H1 (cell line): ENCODE data around the gene LDLRAD4. TPM values are rescaled to one million over a fixed set of nuclear protein-coding genes. Genes with fewer than 3 reads are reported as not detected.

ENCODE experiments used
- CTCF ChIA-PET: fragments of 300-600 bp; sonication (Branson Sonifier 250); formaldehyde crosslinking; loops from one replicate; lab custom pipeline; 2021; ENCODE audit not compliant: partially characterized antibody; lab: Charles Lee
- POLR2A ChIA-PET: fragments of 300-600 bp; sonication (Branson Sonifier 250); formaldehyde crosslinking; loops from one replicate; lab custom pipeline; 2021; ENCODE audit warnings: inconsistent platforms; ENCODE audit not compliant: partially characterized antibody; lab: Charles Lee
- DNase-seq, 2 experiments: peaks; one replicate each; pipeline versions ENCODE4 v3.0.0 to v3.0.0-alpha.2; 2010 to 2022; ENCODE audit warnings: low spot score in 2 of 2, low read depth in 1 of 2, mixed read lengths in 1 of 2
- FAIRE-seq: peaks from 2 replicates; lab custom pipeline; 2011; peaks lifted over from hg19 to GRCh38; lab: Jason Lieb, UNC
- H2AFZ ChIP-seq: 2 replicates; pipeline ENCODE4 v1.8.1; 2012; ENCODE audit warnings: low read length, inconsistent platforms
- H2AK5ac ChIP-seq: 2 replicates; pipeline ENCODE4 v1.6.1; 2013; ENCODE audit warnings: low read depth, low read length
- H2BK120ac ChIP-seq: replicated peaks from 2 replicates; pipeline ENCODE3; 2013; ENCODE audit warnings: low read depth, low read length, inconsistent platforms
- H2BK12ac ChIP-seq: 2 replicates; pipeline ENCODE4 v1.6.1; 2013; ENCODE audit warnings: low read depth, low read length
- H2BK15ac ChIP-seq: 2 replicates; pipeline ENCODE4 v1.6.1; 2013; ENCODE audit warnings: low read length
- H2BK20ac ChIP-seq: 2 replicates; pipeline ENCODE4 v1.6.1; 2013; ENCODE audit warnings: low read length
- H2BK5ac ChIP-seq: 2 replicates; pipeline ENCODE4 v1.6.1; 2013; ENCODE audit warnings: low read depth, low read length
- H3K14ac ChIP-seq: 2 replicates; pipeline ENCODE4 v1.6.1; 2013; ENCODE audit warnings: inconsistent platforms; ENCODE audit not compliant: insufficient read length
- H3K18ac ChIP-seq: 2 replicates; pipeline ENCODE4 v1.6.1; 2013; ENCODE audit warnings: low read length; ENCODE audit errors: extremely low read depth
- H3K23ac ChIP-seq: 2 replicates; pipeline ENCODE4 v1.6.1; 2013; ENCODE audit warnings: inconsistent platforms; ENCODE audit not compliant: insufficient read length
- H3K23me2 ChIP-seq: 2 replicates; pipeline ENCODE4 v1.6.1; 2013; ENCODE audit warnings: low read depth, low read length
- H3K27ac ChIP-seq: 2 replicates; pipeline ENCODE4 v1.6.1; 2011; ENCODE audit warnings: low read depth, low read length, inconsistent platforms
- H3K27me3 ChIP-seq, 4 experiments: replicated peaks in 1 of 4; 1 replicate in 1 of 4; 2 replicates in 3 of 4; pipeline versions ENCODE4 v1.6.1 to v1.8.1; 2011 to 2013; ENCODE audit warnings: low read length in 3 of 4, mild to moderate bottlenecking in 3 of 4, inconsistent platforms in 2 of 4, mixed read lengths in 2 of 4, moderate library complexity in 1 of 4; ENCODE audit not compliant: control insufficient read depth in 3 of 4, insufficient read depth in 3 of 4; ENCODE audit errors: extremely low read depth in 1 of 4
- H3K36me3 ChIP-seq, 4 experiments: 2 replicates each; pipeline versions ENCODE4 v1.6.1 to v1.8.1; 2011 to 2013; ENCODE audit warnings: mild to moderate bottlenecking in 4 of 4, low read length in 3 of 4, moderate library complexity in 2 of 4, control low read depth in 1 of 4, inconsistent platforms in 1 of 4; ENCODE audit not compliant: insufficient read depth in 4 of 4, control insufficient read depth in 2 of 4
- H3K4ac ChIP-seq: replicated peaks from 2 replicates; pipeline ENCODE3; 2013; ENCODE audit warnings: low read length, low read depth, mixed read lengths, inconsistent platforms; ENCODE audit not compliant: insufficient read length
- H3K4me1 ChIP-seq, 4 experiments: replicated peaks in 1 of 4; 1 replicate in 1 of 4; 2 replicates in 3 of 4; pipeline versions ENCODE4 v1.6.1 to v1.8.1; 2011 to 2013; ENCODE audit warnings: low read length in 3 of 4, inconsistent platforms in 2 of 4, mixed read lengths in 1 of 4; ENCODE audit not compliant: insufficient read depth in 4 of 4, control insufficient read depth in 3 of 4
- H3K4me2 ChIP-seq, 2 experiments: 2 replicates each; pipeline versions ENCODE4 v1.6.1 to v1.8.1; 2011 to 2013; ENCODE audit warnings: low read depth in 2 of 2, low read length in 2 of 2, control low read depth in 1 of 2, inconsistent platforms in 1 of 2, mild to moderate bottlenecking in 1 of 2; ENCODE audit not compliant: insufficient read depth in 1 of 2
- H3K4me3 ChIP-seq, 4 experiments: fragments of 200-600, 300-600 bp in 1 of 4; sonication (generic), shearing (Covaris generic), sonication (Bioruptor Twin) in 1 of 4; 2 replicates each; pipeline versions ENCODE4 v1.5.1 to v1.8.1; 2011 to 2016; ENCODE audit warnings: low read length in 4 of 4, low read depth in 3 of 4, control low read depth in 2 of 4, inconsistent platforms in 2 of 4, mild to moderate bottlenecking in 2 of 4, mixed read lengths in 1 of 4, moderate library complexity in 1 of 4; ENCODE audit not compliant: insufficient read depth in 2 of 4; ENCODE audit errors: extremely low read depth in 1 of 4
- H3K56ac ChIP-seq: replicated peaks from 2 replicates; pipeline ENCODE3; 2013; ENCODE audit warnings: low read depth, mild to moderate bottlenecking, mixed read lengths, low read length, inconsistent platforms; ENCODE audit not compliant: insufficient read length
- H3K79me1 ChIP-seq: 2 replicates; pipeline ENCODE4 v1.6.1; 2013; ENCODE audit warnings: low read depth, low read length, control low read depth
- H3K79me2 ChIP-seq, 2 experiments: 2 replicates each; pipeline versions ENCODE4 v1.6.1 to v1.8.1; 2012 to 2013; ENCODE audit warnings: low read length in 2 of 2, mild to moderate bottlenecking in 2 of 2, inconsistent platforms in 1 of 2; ENCODE audit not compliant: insufficient read depth in 2 of 2, control insufficient read depth in 1 of 2
- H3K9ac ChIP-seq, 4 experiments: replicated peaks in 1 of 4; 1 replicate in 1 of 4; 2 replicates in 3 of 4; pipeline versions ENCODE4 v1.6.1 to v1.8.1; 2011 to 2013; ENCODE audit warnings: low read depth in 3 of 4, low read length in 3 of 4, control low read depth in 2 of 4, mild to moderate bottlenecking in 2 of 4, moderate library complexity in 2 of 4, inconsistent platforms in 1 of 4; ENCODE audit errors: extremely low read depth in 1 of 4
- H3K9me3 ChIP-seq, 2 experiments: 2 replicates each; pipeline versions ENCODE4 v1.6.1 to v1.8.1; 2012 to 2013; ENCODE audit warnings: mild to moderate bottlenecking in 2 of 2, moderate library complexity in 2 of 2, control low read depth in 1 of 2, inconsistent platforms in 1 of 2, low read depth in 1 of 2, low read length in 1 of 2, mixed read lengths in 1 of 2; ENCODE audit not compliant: insufficient read depth in 2 of 2
- H4K20me1 ChIP-seq, 2 experiments: replicated peaks in 1 of 2; 2 replicates each; pipeline versions ENCODE3 to v1.8.1; 2011 to 2013; ENCODE audit warnings: inconsistent platforms in 2 of 2, low read length in 2 of 2, mild to moderate bottlenecking in 1 of 2; ENCODE audit not compliant: insufficient read depth in 2 of 2, control insufficient read depth in 1 of 2
- H4K5ac ChIP-seq: 2 replicates; pipeline ENCODE4 v1.6.1; 2013; ENCODE audit warnings: low read length, low read depth, mixed read lengths, inconsistent platforms; ENCODE audit not compliant: insufficient read length
- H4K8ac ChIP-seq: 2 replicates; pipeline ENCODE4 v1.8.0; 2013; ENCODE audit warnings: mild to moderate bottlenecking, moderate library complexity, low read length, inconsistent platforms; ENCODE audit not compliant: insufficient read depth; ENCODE audit errors: extremely low read depth
- H4K91ac ChIP-seq: replicated peaks from 2 replicates; pipeline ENCODE3; 2013; ENCODE audit warnings: low read length, mixed read lengths, inconsistent platforms; ENCODE audit not compliant: insufficient read length
- KDM4A ChIP-seq: IDR thresholded peaks from one replicate; pipeline ENCODE4 v1.7.1; 2012; ENCODE audit warnings: low read depth, mild to moderate bottlenecking, moderate library complexity, low read length, inconsistent platforms; ENCODE audit not compliant: severe bottlenecking
- POLR2A ChIP-seq, 2 experiments: IDR thresholded peaks; 1 replicate in 1 of 2; 2 replicates in 1 of 2; pipeline ENCODE4 v1.6.1; 2011; ENCODE audit warnings: low read depth in 2 of 2, low read length in 2 of 2, mild to moderate bottlenecking in 2 of 2; ENCODE audit errors: control extremely low read depth in 1 of 2
- TEAD4 ChIP-seq: IDR thresholded peaks from 2 replicates; pipeline ENCODE4 v1.6.1; 2012; ENCODE audit warnings: low read depth, low read length, inconsistent platforms, mixed read lengths
- WGBS, 2 experiments: shearing (Covaris generic) in 1 of 2; methylation state at CpG; one replicate each; pipeline versions ENCODE4 v1.1.6 to v1.1.7; 2013 to 2015; ENCODE audit warnings: low lambda C conversion rate in 2 of 2, mixed read lengths in 2 of 2, inconsistent platforms in 1 of 2, low coverage in 1 of 2, missing lambda C conversion rate in 1 of 2; ENCODE audit not compliant: insufficient replicate concordance in 2 of 2, insufficient coverage in 1 of 2, insufficient read length in 1 of 2; ENCODE audit errors: extremely low coverage in 1 of 2, missing lambda C conversion rate in 1 of 2; 5-methylcytosine and 5-hydroxymethylcytosine counted together
- polyA plus RNA-seq, 7 experiments: library from polyadenylated mRNA; depleted of rRNA in 3 of 7; stranded (reverse) in 5 of 7; unstranded in 2 of 7; fragments of >200 nt in 5 of 7; fragments of 200-250 nt in 2 of 7; gene quantifications; 1 replicate in 5 of 7; 2 replicates in 1 of 7; 4 replicates in 1 of 7; pipeline versions ENCODE4 v1.2.1 to v1.2.3, GENCODE V29; 2011 to 2013; ENCODE audit warnings: missing spikeins in 2 of 7, mixed read lengths in 2 of 7
- total RNA-seq: library from RNA; stranded (reverse); fragmentation: NEBNext Ultra II Directional; extraction: Animal tissue kit (Norgen Biotek cat#: 25700); gene quantifications from 2 replicates; pipeline ENCODE4 v1.2.1, GENCODE V29; 2021

LDLRAD4 gene
- total and polyA plus RNA-seq, 2 of the 8 experiments (the other 6 are each of a cell fraction or from before 2014, with no cell fraction given), result 0.77 to 1.4 TPM

- CTCF ChIA-PET, result no interaction called here
- Histone ChIP-seq H3K14ac (no peak overlapping the region), H3K4me1 (peaks cover 3 to 10% (median 6%) of the 10 kb centered on the region in 4 experiments), H2BK15ac (no peak overlapping the region), H3K79me2 (no peaks in the 10 kb centered on the region), H4K20me1 (no peaks in the 10 kb centered on the region), H3K79me1 (no peaks in the 10 kb centered on the region), H3K23ac (no peak overlapping the region), H2AFZ (no peak overlapping the region), H4K5ac (no peak overlapping the region), H3K9me3 (no peaks in the 10 kb centered on the region), H2BK120ac (no peak overlapping the region), H2BK5ac (no peak overlapping the region), H3K36me3 (no peaks in the 10 kb centered on the region), H3K18ac (no peak overlapping the region), H3K9ac (no peak overlapping the region), H3K4ac (no peak overlapping the region), H2BK20ac (no peak overlapping the region), H3K4me2 (no peak overlapping the region), H4K91ac (no peak overlapping the region), H3K27ac (no peak overlapping the region), H3K4me3 (no peak overlapping the region), H3K23me2 (no peaks in the 10 kb centered on the region), H2BK12ac (no peak overlapping the region), H3K27me3 (peaks cover 0 to 5% (median 1%) of the 10 kb centered on the region in 4 experiments; a peak in 1 of 7 replicates), H2AK5ac (no peak overlapping the region), H3K56ac (no peak overlapping the region), H4K8ac (no peak overlapping the region)
- DNase-seq (no peak), FAIRE-seq (no peak)
- WGBS, 2 experiments, result 91% methylated on average over 10 of the region's 10 CpGs; no CpG with 5 or more reads in 1 of the 2 experiments
- TF ChIP-seq POLR2A (IDR thresholded peaks at IDR 0.05; ENCODE audit: control extremely low read depth in 1 of 2, low read depth in 2 of 2, low read length in 2 of 2) (no peak), KDM4A (no peak), TEAD4 (no peak)
- POLR2A ChIA-PET, result no interaction called here
Observed at GRCh38 chr18:13457327-13457726, 238.8 kb downstream of the LDLRAD4 start.
